ENCODE measurements around the gene REXO4.
"Not testable (repeated sequence)": the region's sequence is repeated elsewhere in the genome, so short reads cannot be mapped to it uniquely, and the experiment has no call there.

REXO4 gene

GRCh38 chr9:133417541-133418461, at the start of gene REXO4:
TSS of gene REXO4 (minus strand) at chr9:133418010. CDS start at chr9:133417844, 166 bp downstream.
- peak; percentile 53 for DNase-seq

GRCh38 chr9:133467101-133467500, 49.3 kb upstream of the REXO4 start:
- DNase-seq = no peak

GRCh38 chr9:133465984-133466383, 48.2 kb upstream of the REXO4 start:
- no peak for DNase-seq

- no peak for DNase-seq
Observed at GRCh38 chr9:133464638-133465037, 46.8 kb upstream of the REXO4 start.

- DNase-seq = no peak
Observed at GRCh38 chr9:133463864-133464615, 46.2 kb upstream of the REXO4 start.

- no peak for DNase-seq
Observed at GRCh38 chr9:133463234-133463863, 45.5 kb upstream of the REXO4 start.

GRCh38 chr9:133461975-133462374, 44.2 kb upstream of the REXO4 start:
- DNase-seq = no peak

GRCh38 chr9:133460405-133461175, 42.8 kb upstream of the REXO4 start:
- no peak for DNase-seq

GRCh38 chr9:133459476-133460404, 41.9 kb upstream of the REXO4 start, which contains the start of gene CACFD1:
TSS of gene CACFD1 (plus strand) at chr9:133459978. CDS start at chr9:133460067, 89 bp downstream.
- DNase-seq = peak; percentile 79

GRCh38 chr9:133458643-133459312, 41.0 kb upstream of the REXO4 start:
- DNase-seq = no peak

GRCh38 chr9:133457748-133458147, 39.9 kb upstream of the REXO4 start:
- DNase-seq = no peak

- no peak for DNase-seq
Observed at GRCh38 chr9:133457233-133457632, 39.4 kb upstream of the REXO4 start.

GRCh38 chr9:133456409-133456808, 38.6 kb upstream of the REXO4 start:
- DNase-seq = no peak

- no peak for DNase-seq
Observed at GRCh38 chr9:133455936-133456335, 38.1 kb upstream of the REXO4 start.

GRCh38 chr9:133454943-133455673, 37.3 kb upstream of the REXO4 start:
- no peak for DNase-seq

GRCh38 chr9:133454325-133454724, 36.5 kb upstream of the REXO4 start:
- no peak for DNase-seq

- DNase-seq = no peak
Observed at GRCh38 chr9:133453651-133454050, 35.8 kb upstream of the REXO4 start.

- DNase-seq = no peak
Observed at GRCh38 chr9:133452562-133452961, 34.8 kb upstream of the REXO4 start.

GRCh38 chr9:133451865-133452264, 34.1 kb upstream of the REXO4 start:
- not testable (repeated sequence) for DNase-seq

GRCh38 chr9:133449760-133450159, 31.9 kb upstream of the REXO4 start:
- DNase-seq = no peak
